Common myeloid progenitor, CD34-positive (primary cell): ENCODE measurements around the gene TMEM86A.

ENCODE experiments used
- CTCF ChIA-PET: fragments of 350-600 bp; sonication (Branson Sonifier 250); formaldehyde crosslinking; loops from one replicate; lab custom pipeline; 2021; ENCODE audit warnings: antibody characterized with exemption; lab: Charles Lee
- POLR2A ChIA-PET: fragments of 350-600 bp; sonication (Branson Sonifier 250); formaldehyde crosslinking; loops from one replicate; lab custom pipeline; 2021; ENCODE audit warnings: antibody characterized with exemption; lab: Charles Lee
- DNase-seq, 3 donors: peaks; one replicate each; pipeline versions ENCODE4 v3.0.0 to v3.0.0-alpha.2; 2013
- H3K27ac ChIP-seq, 2 experiments: 1 replicate in 1 of 2; 2 replicates in 1 of 2; pipeline ENCODE4 v1.7.0; 2013; ENCODE audit warnings: inconsistent platforms in 2 of 2, low read length in 2 of 2, mild to moderate bottlenecking in 2 of 2, low read depth in 1 of 2, moderate library complexity in 1 of 2; ENCODE audit not compliant: severe bottlenecking in 2 of 2, insufficient read depth in 1 of 2, poor library complexity in 1 of 2
- H3K27me3 ChIP-seq, 5 experiments: replicated peaks in 2 of 5; 1 replicate in 3 of 5; 2 replicates in 2 of 5; pipeline versions ENCODE4 v1.6.1 to v1.7.0; 2013; ENCODE audit warnings: low read length in 4 of 5, mild to moderate bottlenecking in 2 of 5, moderate library complexity in 2 of 5, inconsistent platforms in 1 of 5; ENCODE audit not compliant: insufficient read depth in 5 of 5, control insufficient read depth in 4 of 5
- H3K36me3 ChIP-seq, 4 experiments: 1 replicate in 2 of 4; 2 replicates in 2 of 4; pipeline versions ENCODE4 v1.6.1 to v1.7.0; 2013; ENCODE audit warnings: low read length in 3 of 4, control low read depth in 1 of 4, mild to moderate bottlenecking in 1 of 4; ENCODE audit not compliant: control insufficient read depth in 4 of 4, insufficient read depth in 4 of 4
- H3K4me1 ChIP-seq, 4 experiments: 1 replicate in 3 of 4; 2 replicates in 1 of 4; pipeline versions ENCODE4 v1.6.1 to v1.7.1; 2013; ENCODE audit warnings: low read length in 3 of 4, mild to moderate bottlenecking in 3 of 4, control low read depth in 1 of 4, inconsistent platforms in 1 of 4, moderate library complexity in 1 of 4; ENCODE audit not compliant: control insufficient read depth in 4 of 4, insufficient read depth in 4 of 4; ENCODE audit errors: control extremely low read depth in 1 of 4
- H3K4me3 ChIP-seq, 7 experiments: 1 replicate in 4 of 7; 2 replicates in 3 of 7; pipeline versions ENCODE4 v1.5.1 to v1.7.0; 2013; ENCODE audit warnings: mild to moderate bottlenecking in 7 of 7, low read length in 6 of 7, moderate library complexity in 6 of 7, inconsistent platforms in 2 of 7, low read depth in 2 of 7, control low read depth in 1 of 7; ENCODE audit not compliant: insufficient read depth in 4 of 7, control insufficient read depth in 1 of 7; ENCODE audit errors: extremely low read depth in 1 of 7
- H3K9me3 ChIP-seq, 5 experiments: 1 replicate in 4 of 5; 2 replicates in 1 of 5; pipeline versions ENCODE4 v1.6.1 to v1.7.1; 2013; ENCODE audit warnings: low read length in 4 of 5, mild to moderate bottlenecking in 2 of 5, inconsistent platforms in 1 of 5, low read depth in 1 of 5, moderate library complexity in 1 of 5; ENCODE audit not compliant: control insufficient read depth in 4 of 5, insufficient read depth in 2 of 5; ENCODE audit errors: control extremely low read depth in 1 of 5
- WGBS: methylation state at CpG from one replicate; pipeline ENCODE4 v1.1.5; 2013; ENCODE audit not compliant: insufficient coverage; 5-methylcytosine and 5-hydroxymethylcytosine counted together

The TMEM86A gene

DNA sequence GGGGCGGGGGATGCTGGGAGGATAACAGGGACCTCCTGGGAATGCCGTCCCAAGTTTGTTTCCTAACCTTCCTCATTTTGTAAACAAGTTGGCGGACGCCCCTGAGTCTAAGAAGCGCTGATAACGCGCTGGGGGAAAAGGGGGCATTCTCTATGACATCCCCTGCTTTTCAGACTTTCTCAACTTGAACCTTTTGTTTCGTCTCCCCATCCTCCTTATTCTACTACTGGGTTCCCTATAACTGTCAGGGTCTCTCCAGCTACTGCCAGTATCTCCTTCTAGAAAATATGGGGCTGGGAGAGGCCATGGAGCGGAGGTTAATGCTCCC is 654 bp downstream of the TMEM86A start:
- 17% methylated on average over 7 of the region's 9 CpGs for WGBS
- ChIA-PET CTCF (interaction anchor here (1.2 to 1.6 kb wide), 3 partner anchors 22 to 54 kb away, joined by 3 to 4 read pairs (median 3); no protein-coding TSS in a partner anchor), POLR2A (no interaction called here)
- H3K36me3 ChIP-seq = peaks cover 0 to 8% (median 0%) of the 10 kb centered on the region in 4 experiments
- peaks cover 0 to 19% (median 0%) of the 10 kb centered on the region in 5 experiments for H3K27me3 ChIP-seq
- peak overlapping the region; percentile 31 to 80 (median 64) for H3K4me3 ChIP-seq
- no peak overlapping the region for H3K27ac ChIP-seq
- H3K4me1 ChIP-seq = peaks cover 4 to 21% (median 19%) of the 10 kb centered on the region in 4 experiments
- DNase-seq = no peak
- H3K9me3 ChIP-seq = no peaks in the 10 kb centered on the region

DNA sequence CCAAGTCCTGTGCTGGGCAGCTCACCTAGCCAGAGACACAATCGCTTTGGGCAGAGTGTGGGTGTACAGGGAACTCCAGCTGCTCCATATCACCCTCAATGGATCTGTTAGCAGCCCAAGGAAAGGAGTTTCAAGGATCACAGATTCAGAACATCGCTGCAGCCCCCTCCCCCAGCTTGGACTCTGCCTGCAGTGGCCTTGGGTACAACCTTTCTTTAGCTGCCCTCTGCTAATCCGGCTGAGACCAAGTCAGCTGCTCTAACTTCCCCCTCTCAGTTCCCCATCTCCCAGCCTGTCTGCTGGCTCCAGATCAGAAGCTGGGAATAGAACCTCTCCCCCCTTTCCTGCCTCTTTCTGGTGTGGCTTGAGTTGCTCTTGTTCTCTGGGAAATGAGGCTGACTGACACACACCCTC is 1.3 kb downstream of the TMEM86A start:
- WGBS = 80% methylated on average over 2 of the region's 3 CpGs
- ChIA-PET CTCF (interaction anchor here (1.2 to 1.6 kb wide), 3 partner anchors 22 to 55 kb away, joined by 3 to 4 read pairs (median 3); no protein-coding TSS in a partner anchor), POLR2A (no interaction called here)
- H3K4me3 ChIP-seq = no peak overlapping the region
- H3K27me3 ChIP-seq = peaks cover 0 to 23% (median 0%) of the 10 kb centered on the region in 5 experiments
- H3K4me1 ChIP-seq = peaks cover 4 to 23% (median 19%) of the 10 kb centered on the region in 4 experiments
- H3K36me3 ChIP-seq = peaks cover 0 to 8% (median 0%) of the 10 kb centered on the region in 4 experiments
- DNase-seq = no peak
- no peaks in the 10 kb centered on the region for H3K9me3 ChIP-seq
- no peak overlapping the region for H3K27ac ChIP-seq

DNA sequence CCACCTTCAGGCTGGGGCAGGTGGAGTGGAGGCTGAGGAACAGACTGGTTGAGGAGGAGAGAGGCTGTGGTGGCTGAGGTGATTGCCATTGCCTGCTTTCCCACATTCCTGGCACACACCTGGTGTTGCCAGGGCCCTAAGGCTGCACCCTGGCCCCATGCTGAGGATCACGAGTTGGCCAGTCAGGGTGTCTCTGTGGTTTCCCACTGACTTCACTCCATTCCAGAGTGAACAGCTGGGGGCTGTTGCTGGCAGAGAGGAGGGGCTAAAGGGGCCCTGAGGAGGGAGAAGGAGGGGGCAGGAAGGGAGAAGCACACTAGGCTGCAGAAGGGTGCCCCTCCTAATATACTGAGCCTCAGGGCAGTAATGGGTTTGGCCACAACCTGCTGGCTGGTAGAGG is 1.8 kb downstream of the TMEM86A start:
- Histone ChIP-seq H3K4me3 (no peak overlapping the region), H3K27ac (no peak overlapping the region), H3K27me3 (peaks cover 0 to 25% (median 0%) of the 10 kb centered on the region in 5 experiments), H3K4me1 (peaks cover 8 to 28% (median 20%) of the 10 kb centered on the region in 4 experiments), H3K9me3 (no peaks in the 10 kb centered on the region), H3K36me3 (peaks cover 0 to 8% (median 0%) of the 10 kb centered on the region in 4 experiments)
- peak in 1 of 3 donors; percentile 22 for DNase-seq
- ChIA-PET CTCF (interaction anchor here (1.5 to 1.6 kb wide), 2 partner anchors 21 to 31 kb away, joined by 3 to 4 read pairs; no protein-coding TSS in a partner anchor), POLR2A (no interaction called here)
- whole genome bisulfite sequencing = no CpG with 5 or more reads among the region's 1 CpG

DNA sequence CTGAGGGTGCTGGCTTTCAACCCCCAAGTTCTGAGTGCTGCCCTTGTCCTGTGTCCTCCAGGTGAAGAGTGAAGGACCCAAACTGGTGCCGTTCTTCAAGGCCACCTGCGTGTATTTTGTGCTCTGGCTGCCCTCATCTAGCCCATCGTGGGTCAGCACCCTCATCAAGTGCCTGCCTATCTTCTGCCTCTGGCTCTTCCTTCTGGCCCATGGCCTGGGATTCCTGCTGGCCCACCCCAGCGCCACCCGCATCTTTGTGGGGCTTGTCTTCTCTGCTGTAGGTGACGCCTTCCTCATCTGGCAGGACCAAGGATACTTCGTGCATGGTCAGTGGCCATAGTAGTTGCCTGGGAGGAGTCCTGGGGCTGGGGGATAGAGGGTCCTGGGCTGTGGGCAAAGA is 2.3 kb downstream of the TMEM86A start:
- no peak overlapping the region for H3K4me3 ChIP-seq
- peaks cover 0 to 8% (median 0%) of the 10 kb centered on the region in 4 experiments for H3K36me3 ChIP-seq
- DNase-seq = no peak
- H3K27me3 ChIP-seq = peaks cover 0 to 26% (median 0%) of the 10 kb centered on the region in 5 experiments
- no peak overlapping the region for H3K27ac ChIP-seq
- POLR2A ChIA-PET = no interaction called here
- H3K9me3 ChIP-seq = no peaks in the 10 kb centered on the region
- 87% methylated on average over 3 of the region's 7 CpGs for WGBS
- CTCF ChIA-PET = interaction anchor here (2.2 kb wide), 1 partner anchor 21 kb away, joined by 5 read pairs; no protein-coding TSS in a partner anchor
- H3K4me1 ChIP-seq = peaks cover 10 to 33% (median 24%) of the 10 kb centered on the region in 4 experiments

DNA sequence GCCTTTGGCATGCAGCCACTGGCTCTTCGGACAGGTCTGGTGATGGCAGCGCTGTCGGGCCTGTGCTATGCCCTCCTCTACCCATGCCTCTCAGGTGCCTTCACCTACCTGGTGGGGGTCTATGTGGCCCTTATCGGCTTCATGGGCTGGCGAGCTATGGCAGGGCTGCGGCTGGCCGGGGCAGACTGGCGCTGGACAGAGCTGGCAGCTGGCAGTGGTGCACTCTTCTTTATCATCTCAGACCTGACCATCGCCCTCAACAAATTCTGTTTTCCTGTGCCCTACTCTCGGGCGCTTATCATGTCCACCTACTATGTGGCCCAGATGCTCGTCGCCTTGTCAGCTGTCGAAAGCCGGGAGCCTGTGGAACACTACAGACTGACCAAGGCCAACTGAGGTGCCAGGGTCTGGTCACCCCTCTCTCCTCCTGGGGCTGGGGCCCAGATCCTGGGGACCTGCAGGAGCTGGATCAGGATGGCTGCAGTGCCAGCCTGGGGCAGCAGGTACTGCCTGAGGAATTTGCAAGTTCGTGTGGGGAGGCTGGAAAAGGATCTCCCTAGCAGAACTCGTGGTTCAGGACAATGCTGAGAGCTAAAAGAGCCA is 3.1 kb downstream of the TMEM86A start:
- Histone ChIP-seq H3K4me3 (no peak overlapping the region), H3K27me3 (peaks cover 0 to 30% (median 0%) of the 10 kb centered on the region in 5 experiments), H3K9me3 (no peaks in the 10 kb centered on the region), H3K4me1 (peaks cover 10 to 41% (median 28%) of the 10 kb centered on the region in 4 experiments), H3K27ac (no peak overlapping the region), H3K36me3 (peaks cover 0 to 8% (median 0%) of the 10 kb centered on the region in 4 experiments)
- WGBS = 94% methylated on average over 14 of the region's 17 CpGs
- no peak for DNase-seq
- ChIA-PET POLR2A (no interaction called here), CTCF (interaction anchor here (1.4 to 2.2 kb wide), 2 partner anchors 20 to 162 kb away, joined by 5 read pairs; no protein-coding TSS in a partner anchor)

DNA sequence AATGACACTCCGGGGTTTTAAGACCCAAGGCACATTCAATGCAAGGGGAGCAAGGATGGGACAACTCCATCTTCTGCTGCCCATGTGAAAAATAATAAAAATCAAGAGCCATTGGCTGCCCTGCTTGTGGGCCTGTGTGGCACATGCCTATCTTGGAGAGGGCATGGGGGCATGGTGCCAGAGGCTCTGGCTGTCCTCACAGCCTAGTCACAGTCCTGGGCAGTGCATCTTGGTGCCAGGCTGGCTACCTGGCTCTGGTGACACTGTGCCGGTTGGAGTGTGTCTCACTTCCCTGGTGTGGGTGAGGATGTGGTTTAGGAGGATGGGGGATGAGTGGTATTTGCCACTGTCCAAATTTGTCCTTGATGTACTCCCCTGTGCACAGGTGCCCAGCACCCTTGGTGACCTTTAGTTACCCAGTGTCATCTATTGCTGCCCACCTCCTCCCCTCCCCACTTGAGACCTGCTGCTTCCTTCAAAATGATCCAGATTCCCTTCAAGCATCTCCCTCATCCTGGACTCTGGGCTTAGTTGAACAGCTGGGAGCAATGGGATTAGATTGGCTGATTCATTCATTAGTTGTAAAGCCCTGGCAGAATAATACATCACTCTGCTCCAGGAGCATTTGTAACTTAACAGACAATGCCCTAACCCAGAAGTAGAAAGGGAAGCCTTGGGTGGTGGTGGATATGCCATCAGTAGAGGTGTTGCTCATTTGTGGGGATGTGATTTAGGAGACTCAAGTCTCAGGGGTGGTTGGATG is 4.6 kb downstream of the TMEM86A start:
- H3K9me3 ChIP-seq = no peaks in the 10 kb centered on the region
- H3K27ac ChIP-seq = no peak overlapping the region
- H3K36me3 ChIP-seq = peaks cover 0 to 8% (median 0%) of the 10 kb centered on the region in 4 experiments
- CTCF ChIA-PET = interaction anchor here (1.4 to 2.2 kb wide), 3 partner anchors 19 to 163 kb away, joined by 5 to 6 read pairs (median 5); no protein-coding TSS in a partner anchor
- no peak overlapping the region for H3K4me3 ChIP-seq
- H3K4me1 ChIP-seq = peaks cover 8 to 41% (median 27%) of the 10 kb centered on the region in 4 experiments
- H3K27me3 ChIP-seq = peaks cover 0 to 29% (median 0%) of the 10 kb centered on the region in 5 experiments
- POLR2A ChIA-PET = no interaction called here
- DNase-seq = no peak
- no CpG with 5 or more reads among the region's 2 CpGs for WGBS
